Embryonic facial prominence (tissue), 1 donor: ENCODE measurements around the gene PRR5L.

ENCODE experiments used
- DNase-seq: peaks from one replicate; pipeline ENCODE4 v3.0.0-alpha.2; 2016; ENCODE audit errors: extremely low spot score

The PRR5L gene

DNA sequence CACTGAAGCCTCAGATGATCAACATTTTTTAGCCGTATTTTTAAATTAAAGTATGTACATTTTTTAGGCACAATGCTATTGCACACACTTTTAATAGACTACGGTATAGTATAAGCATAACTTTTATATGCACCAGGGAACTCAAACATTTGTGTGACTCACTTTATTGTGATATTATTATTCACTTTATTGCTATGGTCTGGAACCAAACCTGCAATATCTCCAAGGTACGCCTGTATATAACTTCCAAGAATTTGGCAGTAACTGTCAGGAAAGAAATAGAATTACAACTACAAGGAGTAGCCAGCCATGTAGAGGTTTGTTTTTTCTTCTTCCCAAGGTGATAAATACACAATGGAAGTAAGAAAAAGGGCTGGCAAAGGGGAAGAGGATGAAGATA lies 62.3 kb downstream of the PRR5L start:
- DNase-seq: no peak

DNA sequence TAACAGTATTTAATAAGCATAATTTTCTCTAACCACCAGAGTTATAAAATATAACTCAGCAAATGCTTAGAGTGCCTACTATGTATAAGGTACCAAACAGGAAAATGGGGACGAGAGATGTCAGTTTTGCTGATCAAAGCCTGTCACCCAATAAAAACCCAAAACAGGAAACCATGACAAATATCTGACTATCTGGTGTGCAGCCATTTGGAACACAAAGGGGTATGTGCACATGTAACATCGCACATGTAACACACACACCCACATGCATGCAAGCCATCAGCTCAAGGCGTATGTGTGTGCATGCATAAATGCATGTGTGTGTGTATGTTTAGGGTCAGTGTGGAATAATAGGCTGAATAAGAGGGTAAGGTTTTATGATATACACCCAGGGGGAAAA lies 64.2 kb downstream of the PRR5L start:
- no peak for DNase-seq

DNA sequence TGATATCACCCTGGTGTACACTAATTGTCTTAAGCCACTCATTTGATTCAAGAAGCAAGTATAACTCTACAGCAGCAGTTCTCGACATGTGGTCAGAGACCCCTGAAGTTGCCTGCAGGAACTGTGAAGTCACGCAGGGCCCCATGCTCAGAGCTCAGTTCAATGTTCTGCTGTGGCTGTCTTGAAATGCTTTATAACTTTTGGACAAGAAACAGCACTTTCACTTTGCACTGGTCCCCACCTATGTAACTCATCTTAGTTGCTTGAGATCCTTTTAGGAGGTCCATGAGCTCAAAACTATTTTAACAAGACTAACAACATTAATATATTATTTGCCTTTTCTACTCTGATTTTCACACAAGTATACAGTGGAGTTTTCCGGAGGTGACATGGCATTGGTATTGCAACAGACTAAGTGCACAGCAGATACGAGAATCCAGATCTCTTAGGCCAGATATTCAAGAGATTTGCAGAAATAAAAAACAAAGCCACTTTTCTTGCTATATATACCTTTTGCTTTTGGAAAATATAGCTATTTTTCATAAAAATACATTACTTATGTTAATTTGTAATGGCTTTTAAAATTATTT lies 64.8 kb downstream of the PRR5L start:
- DNase-seq: no peak

DNA sequence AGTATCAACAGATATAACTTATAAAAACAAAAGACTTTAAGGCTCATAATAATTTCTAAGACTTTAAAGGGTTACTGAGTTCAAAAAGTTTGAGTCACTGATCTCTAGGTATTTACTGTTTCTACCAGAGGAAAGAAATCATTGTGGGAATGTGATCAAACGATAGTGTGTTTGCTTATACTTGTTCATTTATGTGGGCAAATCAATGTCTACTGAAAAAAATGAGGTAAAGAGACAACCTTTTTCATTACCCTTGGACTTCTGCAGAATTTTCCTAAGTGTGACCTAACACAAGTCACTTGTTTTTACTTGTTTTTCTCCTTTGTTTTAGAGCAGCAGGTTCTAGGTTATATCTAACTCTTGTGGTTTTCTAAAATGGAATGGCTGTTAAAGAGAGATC lies 65.4 kb downstream of the PRR5L start:
- no peak for DNase-seq

DNA sequence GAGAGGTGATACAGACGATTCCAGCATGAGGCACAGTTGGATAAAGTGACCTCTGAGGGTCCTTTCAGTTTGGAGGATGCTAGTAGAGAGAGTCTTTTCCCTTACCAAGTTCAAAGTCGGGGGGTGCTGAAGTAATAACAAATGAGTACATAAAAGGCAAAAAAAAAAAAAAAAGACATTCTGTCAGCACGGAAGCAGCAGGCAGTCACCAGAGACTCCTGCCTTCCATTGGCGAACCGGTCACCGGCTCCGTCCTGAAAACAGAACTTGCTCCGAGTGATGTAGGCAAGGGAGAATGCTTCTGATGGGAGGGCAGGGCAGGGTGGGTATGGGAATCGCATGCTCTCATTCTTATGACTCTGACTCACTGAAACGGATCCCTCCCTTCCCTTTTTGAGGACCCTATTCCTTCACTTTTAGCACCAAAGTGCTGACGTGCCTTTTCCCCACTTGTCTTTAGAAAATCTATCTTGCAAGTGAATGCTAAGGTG lies 65.9 kb downstream of the PRR5L start:
- no peak for DNase-seq

DNA sequence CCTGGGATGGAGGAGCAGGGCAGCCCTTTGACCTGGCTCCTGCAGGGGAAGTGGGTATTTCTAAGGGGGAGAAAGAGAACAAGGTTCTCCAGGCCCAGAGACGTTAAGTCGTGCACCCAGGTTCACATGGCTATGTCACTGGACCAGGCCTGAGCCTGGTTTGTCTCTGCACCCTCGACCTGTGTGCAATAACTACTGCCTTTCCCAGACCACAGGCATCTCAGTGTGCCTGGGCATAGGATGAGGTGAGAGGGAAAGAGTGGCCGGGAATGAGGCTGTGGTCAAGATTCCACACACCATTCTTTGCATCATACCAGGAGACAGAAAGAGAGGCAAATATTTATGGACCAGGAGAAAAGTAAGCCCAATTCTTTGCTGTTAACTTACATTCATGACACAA lies 66.8 kb downstream of the PRR5L start:
- DNase-seq: no peak

DNA sequence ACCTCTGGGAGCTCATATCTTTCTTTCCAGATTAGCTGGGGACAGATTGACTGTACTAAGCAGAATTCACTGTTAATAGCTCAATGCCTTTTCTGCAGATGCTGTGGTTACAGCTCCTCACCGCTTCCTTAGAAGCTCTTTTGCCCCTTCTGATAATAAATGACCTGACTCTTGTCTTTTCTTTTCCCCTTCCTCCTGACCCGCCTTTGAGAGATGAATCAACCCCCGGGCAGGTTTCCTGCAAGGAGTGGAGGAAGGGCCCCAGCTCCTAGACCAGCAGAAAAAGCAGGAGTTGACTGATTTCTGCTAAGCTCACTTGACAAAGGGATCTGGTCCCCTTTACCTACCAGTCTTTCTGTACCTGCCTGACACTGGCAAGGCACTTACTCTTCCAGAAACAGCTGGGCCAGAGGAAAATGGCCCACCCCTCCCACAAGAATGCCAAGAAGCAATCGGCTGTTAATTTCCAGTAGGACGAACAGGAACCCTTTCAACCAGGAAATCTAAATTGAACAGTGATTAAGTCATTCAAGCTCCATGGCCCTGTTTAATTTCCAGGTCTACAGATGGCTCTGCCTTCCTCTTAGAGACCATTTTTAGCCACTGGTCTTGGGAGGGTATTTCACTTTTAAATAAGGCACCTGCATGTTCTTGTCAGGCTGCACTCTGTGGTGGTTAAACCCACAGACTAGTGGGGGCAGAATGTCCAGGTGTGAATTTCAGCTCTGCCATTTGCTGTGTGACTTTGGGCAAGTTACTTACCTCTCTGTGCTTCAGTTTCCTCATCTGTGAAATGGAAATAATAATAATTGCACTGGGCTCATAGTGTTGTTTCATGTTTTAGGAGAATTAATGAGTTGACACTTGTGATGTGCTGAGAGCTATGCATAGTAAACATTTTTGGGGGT lies 67.5 kb downstream of the PRR5L start:
- no peak for DNase-seq

DNA sequence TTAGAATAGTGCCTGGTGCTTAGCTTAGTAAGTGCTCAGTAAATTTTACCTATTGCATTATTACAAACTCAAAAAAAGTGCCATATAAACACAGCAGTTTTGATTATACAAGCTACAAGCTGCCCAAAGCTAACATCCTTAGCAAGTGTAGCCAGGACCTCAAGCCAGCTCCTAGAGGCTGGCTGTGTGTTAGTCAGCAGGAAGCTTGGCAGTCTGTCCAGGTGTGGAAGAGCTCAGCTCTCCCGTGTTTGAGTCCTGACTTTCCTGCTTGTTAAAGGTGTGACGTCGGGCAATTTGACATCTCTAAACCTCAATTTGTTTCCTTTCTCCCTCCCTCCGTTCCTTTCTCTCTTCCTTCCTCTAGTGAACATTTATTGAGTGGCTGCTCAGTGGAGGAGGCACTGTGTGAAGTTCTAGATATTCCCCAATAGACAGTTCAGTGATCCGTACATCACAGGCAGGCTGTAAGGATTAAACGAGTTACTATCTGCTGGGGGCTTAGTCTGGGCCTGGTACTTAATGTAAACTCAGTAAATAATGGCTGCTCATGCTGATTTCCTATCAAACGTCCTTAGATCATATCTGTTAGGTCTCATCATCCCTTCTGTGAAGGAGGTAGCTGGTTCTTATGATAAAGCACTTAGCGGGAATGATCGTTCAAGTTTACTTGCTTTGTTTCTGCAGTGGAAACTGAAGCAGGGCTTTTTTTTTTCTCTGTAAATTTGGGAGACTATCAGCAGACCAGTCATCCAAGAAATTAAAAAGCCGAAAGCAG lies 68.7 kb downstream of the PRR5L start:
- DNase-seq: no peak

DNA sequence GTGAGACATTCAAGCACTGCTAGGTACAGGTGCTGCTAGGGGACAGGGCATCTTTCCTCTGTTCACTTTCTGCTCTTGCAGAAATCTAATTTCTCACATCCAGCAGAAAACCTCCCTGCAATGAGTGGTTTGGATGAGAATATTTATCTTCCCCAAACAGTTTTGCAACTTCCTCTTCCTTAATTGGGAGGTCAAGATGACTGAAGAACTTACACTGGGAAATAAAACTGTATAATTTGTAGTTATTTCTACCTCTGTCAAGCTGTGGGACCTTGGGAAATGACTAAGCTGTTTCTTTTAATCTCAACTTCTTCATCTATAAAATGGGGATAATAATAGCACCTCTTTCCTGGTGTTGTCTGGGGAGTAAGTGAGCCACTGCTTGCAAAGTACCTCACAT lies 69.8 kb downstream of the PRR5L start:
- no peak for DNase-seq

DNA sequence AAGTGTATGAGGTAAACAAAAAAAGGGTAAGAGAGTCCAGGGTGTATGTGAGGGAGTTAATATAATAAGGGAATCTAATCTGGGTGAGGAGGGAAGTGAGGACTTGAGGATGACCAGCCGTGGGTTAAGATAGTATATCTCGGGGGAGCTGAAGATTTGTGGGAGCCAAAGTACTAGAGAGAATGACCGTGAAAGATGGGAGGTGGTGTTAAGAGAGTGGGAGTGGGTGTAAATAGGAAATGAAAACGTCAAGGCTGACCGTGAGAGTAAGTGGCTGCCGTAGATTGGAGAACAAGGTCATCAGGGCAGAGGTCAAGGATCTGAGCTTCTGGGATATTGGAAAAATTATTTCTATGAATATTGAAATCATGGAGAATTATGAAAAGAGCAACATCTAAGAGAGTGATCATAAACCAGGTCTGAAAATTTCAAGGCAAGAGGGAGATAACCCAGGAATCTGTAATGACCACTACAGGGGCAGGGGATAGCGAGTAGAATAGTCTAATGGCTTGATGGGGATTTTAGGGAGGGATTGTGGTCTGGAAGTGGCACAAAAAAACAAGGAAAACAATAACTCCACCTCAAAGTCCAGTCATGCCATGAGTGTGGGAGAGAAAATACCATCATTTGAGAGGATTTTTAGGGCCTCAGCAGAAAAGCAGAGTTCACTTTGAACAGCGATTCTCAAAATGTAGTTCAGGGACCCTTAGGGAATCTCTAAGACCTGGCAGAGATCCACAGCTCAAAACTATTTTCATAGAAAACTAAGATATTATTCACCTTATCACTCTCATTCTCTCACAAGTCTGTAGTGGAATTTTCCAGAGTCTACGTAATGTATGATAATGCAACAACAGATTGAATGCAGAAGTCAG lies 72.0 kb downstream of the PRR5L start:
- no peak for DNase-seq

DNA sequence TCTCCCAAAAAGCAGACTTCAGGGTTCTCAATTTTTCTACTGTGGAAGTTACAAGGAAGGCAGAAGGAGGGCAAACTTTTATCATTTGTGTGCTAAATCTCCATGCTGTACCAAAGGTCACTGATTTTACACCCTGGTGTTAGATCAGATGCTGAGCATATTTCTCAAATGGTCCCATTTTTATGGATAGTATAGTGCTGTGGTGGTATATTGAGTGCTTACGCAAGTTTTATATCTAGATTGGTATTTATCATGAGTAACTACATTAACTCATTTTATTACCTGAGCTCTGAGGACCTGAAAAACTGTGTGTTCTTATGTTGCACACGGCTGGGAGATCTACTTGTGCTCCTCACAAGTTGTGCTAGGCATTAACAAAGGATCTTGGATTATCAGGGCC lies 75.1 kb downstream of the PRR5L start:
- no peak for DNase-seq

DNA sequence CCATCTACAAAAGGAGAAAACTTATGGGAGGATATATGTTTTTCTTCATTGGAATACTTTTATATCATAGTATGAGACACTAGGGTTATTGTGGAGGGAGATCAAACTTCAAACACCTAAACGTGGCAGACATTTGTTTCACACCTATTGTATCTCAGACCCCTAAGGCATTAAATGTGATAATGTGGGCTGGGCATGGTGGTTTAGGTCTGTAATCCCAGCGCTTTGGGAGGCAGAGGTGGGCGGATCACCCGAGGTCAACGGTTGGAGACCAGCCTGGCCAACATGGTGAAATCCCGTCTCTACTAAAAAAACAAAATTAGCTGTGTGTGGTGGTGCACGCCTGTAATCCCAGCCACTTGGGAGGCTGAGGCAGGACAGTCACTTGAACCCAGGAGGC lies 75.5 kb downstream of the PRR5L start:
- no peak for DNase-seq

DNA sequence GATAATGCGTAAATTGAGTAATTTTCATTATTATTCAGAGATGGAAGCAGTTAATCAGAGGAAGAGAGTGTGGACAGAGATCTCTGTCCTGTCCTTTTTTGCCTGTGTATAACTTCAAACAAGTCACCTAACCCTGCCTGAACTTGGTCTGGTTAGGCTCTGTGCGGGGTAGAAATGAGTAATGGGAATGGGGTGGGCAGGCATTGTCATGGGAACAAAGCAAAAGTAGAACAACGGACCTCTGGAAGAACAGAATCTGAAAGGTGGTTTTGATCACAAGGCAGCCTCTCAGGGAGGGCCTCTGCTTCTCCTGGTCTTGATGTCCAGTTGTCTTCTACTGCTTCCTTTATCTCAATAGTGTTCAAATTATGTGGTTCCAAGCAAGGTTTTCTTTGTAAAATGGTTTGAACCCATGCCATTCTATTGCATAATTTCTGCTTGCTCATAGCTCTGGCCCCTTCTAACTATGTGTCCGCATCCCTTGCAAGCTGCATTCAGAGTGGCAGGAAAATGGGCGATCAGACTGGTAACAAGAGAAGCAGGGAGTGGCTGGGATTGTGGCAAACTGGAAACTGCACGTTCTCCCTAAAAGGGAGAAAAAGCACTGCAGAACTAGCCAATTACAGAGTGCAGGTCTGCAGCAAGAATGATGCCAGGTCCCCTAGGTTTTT lies 76.1 kb downstream of the PRR5L start:
- no peak for DNase-seq

DNA sequence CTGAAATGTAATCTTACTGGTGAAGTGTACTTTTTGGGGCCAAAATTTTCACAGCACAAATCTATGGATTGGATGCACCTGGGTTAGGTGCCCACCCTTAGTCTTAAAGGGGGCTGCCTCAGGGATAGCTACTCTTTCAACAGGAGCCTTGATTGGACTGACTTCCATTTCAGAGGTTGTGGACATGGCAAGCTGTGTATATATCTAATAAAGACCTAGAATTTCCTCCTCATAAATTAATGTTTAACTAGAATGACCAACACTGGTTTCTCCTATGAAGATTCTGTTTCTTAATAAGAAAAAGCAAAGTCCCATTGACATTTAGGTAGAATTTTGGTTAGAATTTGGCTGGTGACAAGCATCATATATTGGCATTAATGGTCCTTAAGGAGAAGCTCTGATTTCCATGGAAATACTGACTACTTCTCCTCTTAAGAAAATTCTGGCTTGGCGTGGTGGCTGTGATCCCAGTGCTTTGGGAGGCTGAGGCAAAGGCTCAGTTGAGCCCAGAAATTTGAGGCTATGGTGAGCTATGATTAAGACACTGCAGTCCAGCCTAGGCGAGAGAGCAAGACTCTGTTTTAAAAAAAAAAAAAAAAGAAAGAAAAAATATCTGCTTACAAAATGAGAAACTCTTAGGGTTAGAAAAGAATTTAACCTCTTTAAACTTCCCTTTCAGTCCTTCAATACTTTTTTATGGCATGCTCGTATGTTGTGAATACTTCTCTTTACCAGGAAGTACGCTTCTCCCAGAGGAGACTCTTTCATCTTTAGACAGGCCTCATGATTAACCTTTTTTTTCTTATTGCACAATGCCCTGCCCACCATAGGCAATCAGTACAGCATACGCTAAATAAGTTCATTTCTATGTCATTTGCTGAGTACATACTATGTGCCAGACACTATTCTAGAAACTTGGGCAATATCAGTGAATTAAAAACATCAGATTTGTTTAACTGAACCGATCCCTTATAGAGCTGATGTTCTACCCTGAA lies 77.2 kb downstream of the PRR5L start:
- DNase-seq: no peak

DNA sequence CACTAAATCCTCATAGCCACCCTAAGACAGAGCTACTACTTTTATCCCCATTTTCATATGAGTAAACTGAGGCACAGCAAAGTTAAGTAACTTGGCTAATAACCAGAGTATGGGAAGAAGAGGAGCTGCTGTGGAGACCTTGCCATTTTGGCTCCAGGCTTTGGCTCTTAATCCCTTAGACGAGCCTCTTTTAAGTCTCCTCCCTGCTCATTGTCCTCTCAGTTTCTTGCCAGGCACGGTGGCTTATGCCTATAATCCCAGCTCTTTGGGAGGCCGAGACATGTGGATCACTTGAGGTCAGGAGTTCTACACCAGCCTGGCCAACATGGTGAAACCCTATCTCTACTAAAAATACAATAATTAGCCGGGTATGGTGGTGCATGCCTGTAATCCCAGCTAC lies 78.6 kb downstream of the PRR5L start:
- no peak for DNase-seq

DNA sequence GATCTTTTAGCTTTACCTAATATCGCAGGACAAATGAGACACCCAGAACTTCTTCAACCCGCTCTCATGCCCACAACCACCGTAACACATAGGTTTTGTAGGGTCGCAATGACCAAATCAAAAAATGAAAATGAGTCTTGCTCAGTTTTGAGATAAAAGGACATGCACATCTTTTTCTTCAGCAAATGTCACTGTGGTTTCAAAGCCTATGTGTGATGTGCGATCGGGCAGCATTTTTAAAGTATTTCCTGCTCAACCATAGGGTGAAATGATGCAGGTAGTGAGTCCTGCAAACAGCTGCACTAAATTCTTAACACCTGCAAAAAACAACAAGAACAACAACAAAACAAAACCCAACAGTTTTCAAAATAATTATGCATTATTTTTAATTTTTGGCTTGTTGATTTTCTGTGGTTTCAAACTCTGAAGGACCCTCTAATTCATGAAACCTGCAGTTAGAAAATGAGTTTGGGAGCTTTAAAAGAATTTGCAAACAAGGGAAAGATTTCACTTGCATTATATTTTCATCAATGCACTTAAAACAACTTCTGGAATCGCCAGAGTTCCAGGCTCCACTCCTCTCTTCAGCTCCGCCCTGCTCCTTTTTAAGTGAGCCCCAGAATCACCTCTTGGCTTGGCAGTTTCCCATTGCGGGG lies 79.4 kb downstream of the PRR5L start:
- no peak for DNase-seq

DNA sequence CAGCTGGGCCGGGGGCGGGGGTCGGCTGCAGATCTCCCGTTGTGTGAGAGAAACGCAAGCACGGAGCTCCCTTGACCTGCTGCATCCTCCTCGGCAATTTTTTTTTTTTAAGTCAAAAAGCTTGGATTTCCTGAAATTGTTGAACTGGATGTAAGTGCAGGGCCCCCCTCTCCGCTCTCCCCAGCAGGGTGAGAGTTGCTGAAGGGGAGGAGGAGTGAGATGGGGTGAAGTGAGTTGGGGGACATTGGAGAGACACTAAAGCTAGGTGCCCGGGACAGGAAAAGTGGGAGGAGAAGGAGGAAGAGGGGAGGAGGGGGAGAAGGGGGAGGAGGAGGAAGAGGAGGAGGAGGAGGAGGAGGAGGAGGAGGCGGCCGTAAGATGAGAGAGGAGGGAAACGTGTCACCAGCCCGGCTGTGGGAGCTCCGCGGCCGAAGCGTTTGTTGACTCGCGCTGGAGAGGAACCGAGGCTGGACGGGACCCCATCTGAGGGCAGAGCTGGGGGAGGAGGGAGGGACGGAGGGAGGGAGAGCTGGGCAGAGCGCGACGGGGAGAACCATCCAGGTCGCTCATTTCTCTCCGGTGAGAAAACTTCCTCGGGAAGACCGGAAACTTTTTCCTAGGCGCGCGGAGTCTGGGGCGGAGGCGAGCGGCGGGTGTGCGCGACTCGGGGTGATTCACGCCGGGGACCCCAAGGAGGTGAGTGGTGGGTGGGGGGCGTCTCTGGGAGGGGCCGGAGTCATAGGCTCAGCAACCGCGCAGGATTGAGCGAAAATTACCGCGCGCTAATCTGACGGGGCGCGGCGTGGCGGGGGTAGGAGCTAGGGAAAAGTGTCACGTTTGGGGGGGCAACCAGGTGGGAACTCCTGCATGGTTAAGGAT lies 80.2 kb downstream of the PRR5L start:
- DNase-seq: no peak
